HUES6 (cell line): ENCODE results near the gene CHCHD4.
"Not testable (repeated sequence)": the region's sequence is repeated elsewhere in the genome, so short reads cannot be mapped to it uniquely, and the experiment has no call there.

ENCODE experiments used
- H3K27ac ChIP-seq: 2 replicates; pipeline ENCODE4 v1.7.0; 2013; ENCODE audit warnings: low read depth, mild to moderate bottlenecking, low read length, inconsistent platforms
- H3K27me3 ChIP-seq: 2 replicates; pipeline ENCODE4 v1.6.1; 2013; ENCODE audit warnings: low read length; ENCODE audit not compliant: control insufficient read depth, insufficient read depth
- H3K36me3 ChIP-seq: 2 replicates; pipeline ENCODE4 v1.6.1; 2013; ENCODE audit warnings: low read length; ENCODE audit not compliant: control insufficient read depth, insufficient read depth
- H3K4me1 ChIP-seq: 2 replicates; pipeline ENCODE4 v1.6.1; 2013; ENCODE audit warnings: low read length; ENCODE audit not compliant: control insufficient read depth, insufficient read depth
- H3K4me3 ChIP-seq: 2 replicates; pipeline ENCODE4 v1.5.1; 2013; ENCODE audit warnings: low read depth, low read length
- H3K9ac ChIP-seq: one replicate; pipeline ENCODE4 v1.6.1; 2013; ENCODE audit warnings: mild to moderate bottlenecking, low read length
- H3K9me3 ChIP-seq: 2 replicates; pipeline ENCODE4 v1.6.1; 2013; ENCODE audit warnings: low read depth, low read length; ENCODE audit not compliant: control insufficient read depth, insufficient read depth

Gene CHCHD4

GRCh38 chr3:14126017-14126886 lies 1.6 kb upstream of the CHCHD4 start:
- H3K4me3 ChIP-seq: peak overlapping the region; percentile 96
- peaks cover 33% of the 10 kb centered on the region for H3K4me1 ChIP-seq
- H3K27ac ChIP-seq: no peak overlapping the region
- H3K9me3 ChIP-seq: no peaks in the 10 kb centered on the region
- no peaks in the 10 kb centered on the region for H3K27me3 ChIP-seq
- H3K36me3 ChIP-seq: peaks cover 43% of the 10 kb centered on the region
- peak overlapping the region; percentile 91 for H3K9ac ChIP-seq

DNA sequence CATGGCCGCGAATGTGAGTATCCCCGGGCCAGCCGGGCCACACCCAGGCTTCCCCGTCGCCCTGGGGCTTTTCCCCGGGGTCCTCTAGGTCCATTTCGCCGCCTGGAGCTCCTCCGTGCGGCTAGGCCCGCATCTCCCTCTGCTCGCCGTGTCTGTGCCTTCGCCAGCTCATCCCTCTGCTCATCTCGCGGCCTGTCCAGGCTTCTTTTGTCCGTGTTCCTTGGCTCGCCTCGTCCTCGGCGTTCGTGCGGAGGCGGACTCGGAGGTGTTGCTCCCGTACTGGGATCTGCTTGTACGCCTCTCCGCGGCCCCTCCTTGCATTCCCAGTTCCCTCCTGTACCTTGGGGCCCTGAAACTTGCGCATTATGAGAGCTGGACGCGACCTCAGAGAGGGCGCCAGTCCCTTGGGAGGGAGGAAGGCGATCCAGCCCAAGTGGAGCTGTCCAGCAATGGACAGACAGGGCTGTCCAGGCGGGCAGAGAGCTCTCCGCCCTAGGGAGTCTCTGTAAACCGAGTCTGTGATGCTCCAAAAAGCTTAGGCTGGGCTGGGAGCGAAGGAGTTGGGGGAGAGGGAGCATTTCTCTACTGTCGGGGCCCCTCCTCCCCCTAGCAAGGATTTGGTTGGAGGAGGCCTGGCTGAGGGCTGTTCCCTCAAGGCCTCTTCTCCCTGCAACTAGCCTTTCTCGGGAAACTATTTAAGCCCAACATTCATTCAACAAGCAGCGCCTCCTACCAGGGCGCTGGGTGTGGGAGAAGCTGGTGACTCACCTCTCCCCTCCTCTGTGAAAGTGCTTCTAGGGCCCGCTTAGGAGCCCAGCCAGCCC lies 735 bp upstream of the CHCHD4 start:
- Histone ChIP-seq H3K27me3 (no peaks in the 10 kb centered on the region), H3K4me1 (peaks cover 35% of the 10 kb centered on the region), H3K27ac (peak overlapping the region; percentile 70; the same call in 1 of the 2 replicates), H3K4me3 (peak overlapping the region; percentile 96), H3K9ac (peak overlapping the region; percentile 91), H3K9me3 (peaks cover 3% of the 10 kb centered on the region), H3K36me3 (peaks cover 42% of the 10 kb centered on the region)

DNA sequence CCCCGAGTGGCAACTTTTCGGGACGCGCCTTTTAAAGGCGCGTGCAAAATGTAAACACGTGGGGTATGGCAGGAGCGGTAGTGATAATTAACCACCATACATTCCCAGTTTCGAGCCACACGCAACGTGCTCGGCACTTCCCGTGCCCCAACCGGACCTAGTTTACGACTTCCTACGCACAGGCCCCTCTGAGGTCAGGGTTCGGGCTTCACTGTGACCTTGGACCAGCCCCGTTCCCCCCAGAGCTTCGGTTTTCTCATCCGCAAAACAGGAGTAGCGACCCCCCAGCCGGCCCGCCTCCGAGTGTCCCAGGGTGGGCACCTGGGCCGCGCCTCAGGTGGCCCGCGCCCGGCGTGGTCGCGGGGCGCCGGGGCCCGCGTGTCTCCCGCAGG lies 451 bp downstream of the CHCHD4 start:
- H3K9ac ChIP-seq: peak overlapping the region; percentile 84
- H3K36me3 ChIP-seq: peaks cover 44% of the 10 kb centered on the region
- peak overlapping the region; percentile 83; the same call in 1 of the 2 replicates for H3K27ac ChIP-seq
- peaks cover 35% of the 10 kb centered on the region for H3K4me1 ChIP-seq
- H3K27me3 ChIP-seq: no peaks in the 10 kb centered on the region
- peak overlapping the region; percentile 96 for H3K4me3 ChIP-seq
- H3K9me3 ChIP-seq: peaks cover 11% of the 10 kb centered on the region

GRCh38 chr3:14123308-14124222 lies 1.1 kb downstream of the CHCHD4 start:
- peaks cover 45% of the 10 kb centered on the region for H3K36me3 ChIP-seq
- peak overlapping the region; percentile 96 for H3K4me3 ChIP-seq
- H3K27ac ChIP-seq: peak overlapping the region; percentile 83; the same call in 1 of the 2 replicates
- H3K9me3 ChIP-seq: peaks cover 11% of the 10 kb centered on the region
- peak overlapping the region; percentile 84 for H3K9ac ChIP-seq
- peaks cover 35% of the 10 kb centered on the region for H3K4me1 ChIP-seq
- no peaks in the 10 kb centered on the region for H3K27me3 ChIP-seq

GRCh38 chr3:14122301-14122700 lies 2.4 kb downstream of the CHCHD4 start:
- Histone ChIP-seq H3K36me3 (peaks cover 38% of the 10 kb centered on the region), H3K4me1 (peaks cover 39% of the 10 kb centered on the region), H3K9ac (peak overlapping the region; percentile 84), H3K27ac (peak overlapping the region; percentile 43; the same call in 1 of the 2 replicates), H3K4me3 (no peak overlapping the region; the same call in 1 of the 2 replicates), H3K27me3 (no peaks in the 10 kb centered on the region), H3K9me3 (peaks cover 11% of the 10 kb centered on the region)

- no peaks in the 10 kb centered on the region for H3K27me3 ChIP-seq
- H3K4me1 ChIP-seq: peaks cover 39% of the 10 kb centered on the region
- peak overlapping the region; percentile 84 for H3K9ac ChIP-seq
- peaks cover 36% of the 10 kb centered on the region for H3K36me3 ChIP-seq
- peaks cover 11% of the 10 kb centered on the region for H3K9me3 ChIP-seq
- H3K4me3 ChIP-seq: peak overlapping the region; percentile 14; the same call in 1 of the 2 replicates
- peak overlapping the region; percentile 81; the same call in 1 of the 2 replicates for H3K27ac ChIP-seq
Observed at GRCh38 chr3:14121859-14122258, 2.8 kb downstream of the CHCHD4 start.

DNA sequence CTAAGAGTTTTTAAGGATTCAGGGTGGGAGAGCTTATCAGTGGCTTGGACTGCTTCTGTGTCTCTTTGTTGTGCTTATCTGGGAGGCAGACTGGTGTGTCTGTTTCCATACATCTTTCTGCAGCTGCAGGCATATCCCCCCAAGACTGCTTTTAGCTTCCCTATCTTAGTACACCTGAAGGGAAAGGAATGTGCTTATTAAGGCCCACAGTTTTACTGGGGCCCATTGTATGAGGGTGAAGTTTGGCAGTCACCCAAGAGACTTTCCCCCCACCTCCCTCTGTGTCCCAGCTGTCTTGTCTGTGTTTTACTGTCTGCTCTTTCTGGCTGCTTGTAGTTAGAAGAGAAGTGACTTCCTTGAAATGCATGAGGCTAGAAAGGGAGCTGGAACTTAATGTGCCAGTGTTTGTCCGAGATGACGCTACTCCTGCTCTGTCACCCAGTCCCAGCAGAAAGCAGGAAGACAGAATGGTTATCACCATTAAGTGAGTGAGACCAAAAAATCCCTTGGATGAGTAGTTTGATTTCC lies 3.7 kb downstream of the CHCHD4 start:
- not testable (repeated sequence) for H3K27me3 ChIP-seq, H3K4me3 ChIP-seq
- peak overlapping the region; percentile 81; the same call in 1 of the 2 replicates for H3K27ac ChIP-seq
- peaks cover 11% of the 10 kb centered on the region for H3K9me3 ChIP-seq
- peak overlapping the region; percentile 84 for H3K9ac ChIP-seq
- H3K36me3 ChIP-seq: peaks cover 39% of the 10 kb centered on the region
- peaks cover 33% of the 10 kb centered on the region for H3K4me1 ChIP-seq

- peaks cover 31% of the 10 kb centered on the region for H3K4me1 ChIP-seq
- H3K27me3 ChIP-seq: no peaks in the 10 kb centered on the region
- peaks cover 11% of the 10 kb centered on the region for H3K9me3 ChIP-seq
- H3K9ac ChIP-seq: no peak overlapping the region
- no peak overlapping the region for H3K4me3 ChIP-seq
- H3K36me3 ChIP-seq: peaks cover 46% of the 10 kb centered on the region
- no peak overlapping the region for H3K27ac ChIP-seq
Observed at GRCh38 chr3:14120111-14120920, 4.4 kb downstream of the CHCHD4 start.

DNA sequence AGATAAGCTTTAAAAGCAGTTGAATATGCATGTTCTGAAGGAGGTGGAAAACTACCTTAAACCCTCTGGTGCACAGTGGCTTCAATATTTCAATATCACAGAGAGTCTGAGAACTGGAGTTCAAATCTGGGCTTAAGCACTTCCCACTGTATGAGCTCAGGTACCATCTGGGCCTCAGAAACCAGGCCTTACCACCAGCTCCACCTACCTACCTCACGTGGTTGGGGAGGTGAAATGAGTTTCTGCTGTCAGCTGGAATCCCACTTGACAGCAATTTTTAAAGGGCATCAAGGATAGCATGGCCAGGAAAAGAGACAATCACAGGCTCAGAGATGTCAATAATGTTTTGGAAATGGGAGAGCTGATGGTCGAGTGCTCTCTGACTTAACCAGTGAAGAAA lies 5.0 kb downstream of the CHCHD4 start:
- H3K9ac ChIP-seq: no peak overlapping the region
- H3K4me1 ChIP-seq: peaks cover 32% of the 10 kb centered on the region
- H3K27me3 ChIP-seq: no peaks in the 10 kb centered on the region
- no peak overlapping the region for H3K27ac ChIP-seq
- H3K4me3 ChIP-seq: no peak overlapping the region
- peaks cover 11% of the 10 kb centered on the region for H3K9me3 ChIP-seq
- H3K36me3 ChIP-seq: peaks cover 52% of the 10 kb centered on the region
